Kidney (tissue), 14 donors: ENCODE results near the gene PHF19. TPM values are rescaled to one million over a fixed set of nuclear protein-coding genes. Genes with fewer than 3 reads are reported as not detected.
A peak's percentile ranks its signal among the peaks of the same experiment; 100 is the strongest.

Source experiments
- DNase-seq, 5 donors: peaks; one replicate each; pipeline ENCODE4 v3.0.0-alpha.2; 2013 to 2020
- FAIRE-seq: peaks from 2 replicates; lab custom pipeline; 2012; peaks lifted over from hg19 to GRCh38; lab: Jason Lieb, UNC
- H3K27ac ChIP-seq, 2 donors: one replicate each; pipeline ENCODE4 v1.7.0; 2013; ENCODE audit warnings: low read depth in 2 of 2, low read length in 2 of 2, inconsistent platforms in 1 of 2
- H3K27me3 ChIP-seq: one replicate; pipeline ENCODE4 v1.7.1; 2013; ENCODE audit warnings: low read length, inconsistent platforms; ENCODE audit not compliant: control insufficient read depth, insufficient read depth
- H3K36me3 ChIP-seq, 3 donors: one replicate each; pipeline versions ENCODE4 v1.7.0 to v1.7.1; 2013; ENCODE audit warnings: low read length in 3 of 3, control low read depth in 1 of 3, inconsistent platforms in 1 of 3; ENCODE audit not compliant: insufficient read depth in 3 of 3, control insufficient read depth in 2 of 3
- H3K4me1 ChIP-seq, 3 donors: one replicate each; pipeline versions ENCODE4 v1.7.0 to v1.7.1; 2013; ENCODE audit warnings: low read length in 3 of 3, inconsistent platforms in 1 of 3, low read depth in 1 of 3; ENCODE audit not compliant: control insufficient read depth in 2 of 3, insufficient read depth in 2 of 3
- H3K4me3 ChIP-seq, 3 donors: one replicate each; pipeline versions ENCODE4 v1.7.0 to v1.8.1; 2013; ENCODE audit warnings: low read length in 3 of 3, control low read depth in 1 of 3, inconsistent platforms in 1 of 3
- H3K9ac ChIP-seq, 3 donors: one replicate each; pipeline versions ENCODE4 v1.7.0 to v1.7.1; 2013; ENCODE audit warnings: low read length in 3 of 3, control low read depth in 1 of 3, inconsistent platforms in 1 of 3
- H3K9me3 ChIP-seq, 3 donors: one replicate each; pipeline versions ENCODE4 v1.7.0 to v1.7.1; 2013; ENCODE audit warnings: low read length in 3 of 3, control low read depth in 1 of 3, inconsistent platforms in 1 of 3; ENCODE audit not compliant: control insufficient read depth in 2 of 3, insufficient read depth in 1 of 3
- intact Hi-C: fragments of 100-400 bp; cut with DNase I; formaldehyde crosslinking; loops from one replicate; pipeline ENCODE4 v1.11.1; 2022
- polyA plus RNA-seq: library from polyadenylated mRNA; stranded (reverse); fragments of 350-450 nt; fragmentation: Illumina TruSeq; extraction: RNeasy Lipid Tissue Mini Kit (QIAGEN cat#74804); gene quantifications from one replicate; pipeline ENCODE4 v1.2.3, GENCODE V29; 2014; ENCODE audit warnings: low read depth, low replicate concordance; ENCODE audit not compliant: insufficient read depth
- total RNA-seq: library from RNA; stranded (reverse); fragmentation: NEBNext Ultra II Directional; extraction: Animal tissue kit (Norgen Biotek cat#: 25700); gene quantifications from one replicate; pipeline ENCODE4 v1.2.1, GENCODE V29; 2021
- TF ChIP-seq, protein P1 (sequence below): IDR thresholded peaks from 3 replicates; pipeline ENCODE4 v1.5.1; 2012; ENCODE audit warnings: mild to moderate bottlenecking, moderate library complexity, borderline replicate concordance; ENCODE audit not compliant: insufficient read depth; ENCODE audit errors: extremely low read depth
- donor health status: control.
- donor health status: control.
- donor health status: control.
- donor health status: control.
- donor health status: control.
- donor health status: DM: yes; HTN: yes; CAD: no.
- donor health status: Normal renal cell carcinoma (clear cell type).

The PHF19 gene
- total and polyA plus RNA-seq, 2 donors from 2014 or later = 6.9 to 17.4 TPM

DNA sequence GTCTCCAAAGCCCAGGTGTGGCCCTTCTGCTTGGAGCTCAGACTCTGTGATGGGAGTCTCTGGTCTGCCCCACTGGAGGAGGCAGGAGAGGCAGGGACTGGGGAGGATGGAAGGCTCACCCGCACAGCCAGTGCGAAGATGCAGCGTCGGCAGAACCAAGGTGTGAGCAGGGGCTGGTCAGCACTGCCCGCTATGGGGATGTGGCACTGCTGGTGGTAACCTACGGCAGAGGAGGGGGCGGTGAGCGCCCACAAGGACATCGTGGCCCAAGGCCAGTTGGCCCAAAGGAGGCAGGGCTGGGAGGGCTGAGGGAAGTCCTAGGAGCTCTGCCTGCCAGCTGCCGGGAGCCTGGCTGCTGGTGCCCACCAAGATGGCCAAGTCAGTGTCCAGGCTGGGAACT, 7.3 kb downstream of the PHF19 start:
- H3K9me3 ChIP-seq = no peaks in the 10 kb centered on the region
- H3K4me3 ChIP-seq = no peak overlapping the region
- TF ChIP-seq, protein P1, sequence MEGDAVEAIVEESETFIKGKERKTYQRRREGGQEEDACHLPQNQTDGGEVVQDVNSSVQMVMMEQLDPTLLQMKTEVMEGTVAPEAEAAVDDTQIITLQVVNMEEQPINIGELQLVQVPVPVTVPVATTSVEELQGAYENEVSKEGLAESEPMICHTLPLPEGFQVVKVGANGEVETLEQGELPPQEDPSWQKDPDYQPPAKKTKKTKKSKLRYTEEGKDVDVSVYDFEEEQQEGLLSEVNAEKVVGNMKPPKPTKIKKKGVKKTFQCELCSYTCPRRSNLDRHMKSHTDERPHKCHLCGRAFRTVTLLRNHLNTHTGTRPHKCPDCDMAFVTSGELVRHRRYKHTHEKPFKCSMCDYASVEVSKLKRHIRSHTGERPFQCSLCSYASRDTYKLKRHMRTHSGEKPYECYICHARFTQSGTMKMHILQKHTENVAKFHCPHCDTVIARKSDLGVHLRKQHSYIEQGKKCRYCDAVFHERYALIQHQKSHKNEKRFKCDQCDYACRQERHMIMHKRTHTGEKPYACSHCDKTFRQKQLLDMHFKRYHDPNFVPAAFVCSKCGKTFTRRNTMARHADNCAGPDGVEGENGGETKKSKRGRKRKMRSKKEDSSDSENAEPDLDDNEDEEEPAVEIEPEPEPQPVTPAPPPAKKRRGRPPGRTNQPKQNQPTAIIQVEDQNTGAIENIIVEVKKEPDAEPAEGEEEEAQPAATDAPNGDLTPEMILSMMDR = no peak
- H3K27ac ChIP-seq = no peak overlapping the region
- DNase-seq (peak in 2 of 5 donors; percentile 67 to 83), FAIRE-seq (no peak)
- H3K9ac ChIP-seq = no peak overlapping the region
- H3K27me3 ChIP-seq = no peaks in the 10 kb centered on the region
- no peaks in the 10 kb centered on the region for H3K36me3 ChIP-seq
- peaks cover 0 to 4% (median 3%) of the 10 kb centered on the region in 3 donors for H3K4me1 ChIP-seq
- intact Hi-C loops = no loop called here

DNA sequence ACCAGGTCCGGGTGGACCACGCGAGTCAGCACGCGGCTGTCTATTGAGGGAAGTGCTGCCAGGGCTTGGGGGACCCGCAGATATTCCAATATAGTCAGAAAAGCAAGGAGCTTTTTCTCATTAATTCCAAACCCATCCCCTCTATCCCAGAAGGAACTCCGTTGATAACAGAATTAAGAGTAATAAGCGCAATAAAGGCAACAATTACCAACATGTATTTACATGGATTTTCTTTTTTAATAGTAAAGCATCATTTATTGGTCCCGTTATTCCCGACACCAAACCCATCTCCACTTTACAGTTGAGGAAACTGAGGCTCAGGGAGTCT, 7.7 kb downstream of the PHF19 start:
- FAIRE-seq = no peak
- Histone ChIP-seq H3K4me1 (peaks cover 0 to 4% (median 3%) of the 10 kb centered on the region in 3 donors), H3K4me3 (peak overlapping the region; percentile 54 to 66 (median 63)), H3K36me3 (no peaks in the 10 kb centered on the region), H3K9ac (peak overlapping the region in 2 of 3 donors; percentile 41 to 59), H3K27ac (peak overlapping the region; percentile 82 to 86), H3K9me3 (no peaks in the 10 kb centered on the region), H3K27me3 (no peaks in the 10 kb centered on the region)
- intact Hi-C loops = no loop called here
- TF ChIP-seq, protein P1 = no peak
- DNase-seq = no peak

DNA sequence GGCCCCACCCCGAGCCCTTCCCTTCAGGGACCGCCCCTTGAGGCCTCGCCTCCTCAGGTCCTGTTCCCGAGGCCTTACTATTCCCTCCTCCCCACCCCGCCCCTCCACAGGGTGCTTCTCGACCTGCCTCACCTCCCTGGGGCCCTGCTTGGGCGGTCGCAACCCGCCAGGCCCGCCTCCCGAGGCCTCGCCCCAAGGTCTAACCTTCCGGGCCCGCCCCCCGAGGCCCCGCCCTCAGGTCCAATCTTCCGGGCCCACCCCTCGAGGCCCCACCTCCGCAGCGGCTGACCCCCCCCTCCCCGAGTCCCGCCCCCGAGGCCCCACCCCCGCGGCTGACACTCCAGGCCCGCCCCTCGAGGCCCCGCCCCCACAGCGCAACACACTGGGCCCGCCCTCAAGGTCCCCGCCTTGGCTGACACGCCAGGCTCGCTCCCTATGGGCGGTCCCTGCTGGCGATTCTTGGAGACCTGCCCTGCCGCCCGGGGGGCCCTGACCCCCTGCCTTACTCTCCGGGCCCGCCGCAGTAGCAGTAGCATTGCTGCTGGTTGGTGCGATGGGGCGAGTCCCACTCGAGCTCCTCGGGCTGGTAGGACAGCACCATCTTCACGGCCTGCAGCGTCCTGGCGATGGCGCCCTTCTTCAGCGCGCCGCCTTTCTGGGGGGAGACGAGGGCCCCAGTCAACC, 8.2 kb downstream of the PHF19 start:
- H3K9ac ChIP-seq = peak overlapping the region in 2 of 3 donors; percentile 41 to 59
- FAIRE-seq = no peak
- TF ChIP-seq, protein P1 = peak; percentile 27
- no peaks in the 10 kb centered on the region for H3K36me3 ChIP-seq
- H3K4me1 ChIP-seq = peaks cover 0 to 4% (median 3%) of the 10 kb centered on the region in 3 donors
- peak overlapping the region; percentile 82 to 86 for H3K27ac ChIP-seq
- intact Hi-C loops = no loop called here
- no peaks in the 10 kb centered on the region for H3K9me3 ChIP-seq
- peak; percentile 94 to 99 (median 97) for DNase-seq
- no peaks in the 10 kb centered on the region for H3K27me3 ChIP-seq
- peak overlapping the region; percentile 54 to 66 (median 65) for H3K4me3 ChIP-seq

DNA sequence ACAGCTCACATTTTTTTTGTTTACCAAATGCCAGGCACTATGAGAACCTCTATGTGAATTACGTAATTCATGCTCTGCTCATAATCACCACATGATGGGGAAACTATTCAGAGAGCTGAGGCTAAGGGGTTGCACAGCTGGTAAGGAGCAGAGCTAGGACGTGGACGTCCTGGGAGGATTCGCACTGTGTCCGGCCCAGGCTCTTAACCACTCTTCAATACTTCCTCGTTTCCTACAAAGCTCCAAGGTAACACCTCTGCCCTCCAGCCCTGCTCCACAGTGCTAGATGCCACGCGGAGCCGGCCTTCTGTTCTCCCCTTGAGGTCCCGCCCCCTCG, 8.7 kb downstream of the PHF19 start:
- TF ChIP-seq, protein P1 = no peak
- Histone ChIP-seq H3K36me3 (no peaks in the 10 kb centered on the region), H3K9me3 (no peaks in the 10 kb centered on the region), H3K4me3 (peak overlapping the region; percentile 49 to 65 (median 59)), H3K27ac (peak overlapping the region; percentile 57 to 75), H3K27me3 (no peaks in the 10 kb centered on the region), H3K4me1 (peaks cover 0 to 4% (median 3%) of the 10 kb centered on the region in 3 donors), H3K9ac (peak overlapping the region in 1 of 3 donors; percentile 28)
- FAIRE-seq (no peak), DNase-seq (no peak)
- intact Hi-C loops = no loop called here
